AG04450 (cell line): Measurements from ENCODE around the gene CNIH3. TPM values are rescaled to one million over a fixed set of nuclear protein-coding genes. Genes with fewer than 3 reads are reported as not detected.
A peak's percentile ranks its signal among the peaks of the same experiment; 100 is the strongest.

Source experiments
- CTCF ChIA-PET: fragments of 300-600, 350-600 bp; formaldehyde crosslinking; extraction: SDS; loops from one replicate; lab custom pipeline; 2022; ENCODE audit warnings: antibody characterized with exemption, inconsistent platforms; lab: Charles Lee
- POLR2A ChIA-PET: fragments of 350-600 bp; formaldehyde crosslinking; extraction: SDS; loops from one replicate; lab custom pipeline; 2021; ENCODE audit warnings: antibody characterized with exemption, inconsistent platforms; lab: Yijun Ruan, JAX
- DNase-seq: peaks from one replicate; pipeline ENCODE4 v3.0.0-alpha.2; 2011; ENCODE audit warnings: low read depth, low spot score
- H3K27ac ChIP-seq: one replicate; pipeline ENCODE4 v1.5.1; 2012; ENCODE audit warnings: low read depth, low read length, control low read depth
- H3K27me3 ChIP-seq: one replicate; pipeline ENCODE4 v1.6.0; 2012; ENCODE audit warnings: low read length; ENCODE audit not compliant: control insufficient read depth, insufficient read depth
- H3K4me3 ChIP-seq: 2 replicates; pipeline ENCODE4 v1.5.1; 2011; ENCODE audit warnings: mild to moderate bottlenecking, low read depth, low read length, control low read depth
- H3K9me3 ChIP-seq: 2 replicates; pipeline ENCODE4 v1.5.1; 2012; ENCODE audit warnings: low read length; ENCODE audit not compliant: control insufficient read depth, insufficient read depth
- CTCF ChIP-seq: IDR thresholded peaks from 2 replicates; pipeline ENCODE4 v1.5.1; 2011; ENCODE audit warnings: low read depth, low read length, control low read depth, inconsistent platforms
- polyA plus RNA-seq: library from polyadenylated mRNA; depleted of rRNA; stranded (reverse); fragments of >200 nt; gene quantifications from 2 replicates; pipeline ENCODE4 v1.2.3, GENCODE V29; 2011

Gene CNIH3
- polyA plus RNA-seq, 1 experiment, result 6.5 TPM

GRCh38 chr1:224727351-224728289 lies 111.5 kb downstream of the CNIH3 start:
- CTCF ChIA-PET, result interaction anchor here (0.6 to 3.2 kb wide), 2 partner anchors 11 to 124 kb away, joined by 3 to 17 read pairs; no protein-coding TSS in a partner anchor

GRCh38 chr1:224730540-224730939 lies 114.4 kb downstream of the CNIH3 start:
- Histone ChIP-seq H3K9me3 (no peaks in the 10 kb centered on the region), H3K4me3 (no peak overlapping the region), H3K27ac (no peak overlapping the region), H3K27me3 (no peaks in the 10 kb centered on the region)
- CTCF ChIA-PET, result interaction anchor here (1.0 to 1.5 kb wide), 2 partner anchors 120 to 217 kb away, joined by 3 to 4 read pairs; no protein-coding TSS in a partner anchor
- no peak for DNase-seq
- POLR2A ChIA-PET, result no interaction called here
- TF ChIP-seq CTCF, result no peak

More at GRCh38 chr1:224727351-224728289, 111.5 kb downstream of the CNIH3 start:
- TF ChIP-seq CTCF, result no peak
- H3K27me3 ChIP-seq, result no peaks in the 10 kb centered on the region
- peak overlapping the region; percentile 76 for H3K27ac ChIP-seq
- no peak for DNase-seq
- H3K9me3 ChIP-seq, result no peaks in the 10 kb centered on the region
- POLR2A ChIA-PET, result interaction anchor here (1.7 kb wide), 1 partner anchor 10 kb away, joined by 5 read pairs; no protein-coding TSS in a partner anchor
- no peak overlapping the region for H3K4me3 ChIP-seq

GRCh38 chr1:224730965-224731364 lies 114.8 kb downstream of the CNIH3 start:
- ChIA-PET POLR2A (no interaction called here), CTCF (interaction anchor here (1.0 kb wide), 1 partner anchor 120 kb away, joined by 3 read pairs; no protein-coding TSS in a partner anchor)
- TF ChIP-seq CTCF, result no peak
- Histone ChIP-seq H3K27ac (no peak overlapping the region), H3K27me3 (no peaks in the 10 kb centered on the region), H3K4me3 (no peak overlapping the region), H3K9me3 (no peaks in the 10 kb centered on the region)
- no peak for DNase-seq

- no peak for TF ChIP-seq CTCF
- no peak for DNase-seq
- Histone ChIP-seq H3K9me3 (no peaks in the 10 kb centered on the region), H3K4me3 (no peak overlapping the region), H3K27me3 (no peaks in the 10 kb centered on the region), H3K27ac (no peak overlapping the region)
- POLR2A ChIA-PET, result no interaction called here
- CTCF ChIA-PET, result no interaction called here
Measured at GRCh38 chr1:224731633-224732032, 115.5 kb downstream of the CNIH3 start.
